PC-3 (cell line): ENCODE results near the gene PSMF1.

Experiments used
- CTCF ChIP-seq: fragments of 300-600 bp; sonication (generic); conservative IDR thresholded peaks from 2 replicates; pipeline ENCODE4 v1.5.1; 2017; ENCODE audit warnings: antibody characterized with exemption, low read depth, mild to moderate bottlenecking, low read length
- EZH2 ChIP-seq: fragments of 300-600 bp; sonication (generic); IDR thresholded peaks from one replicate; pipeline ENCODE4 v1.6.1; 2017; ENCODE audit warnings: antibody characterized with exemption, mild to moderate bottlenecking, low read length; ENCODE audit not compliant: unreplicated experiment
- EZH2phosphoT487 ChIP-seq: fragments of 300-600 bp; sonication (generic); IDR thresholded peaks from 2 replicates; pipeline ENCODE4 v1.6.1; 2018; ENCODE audit warnings: mild to moderate bottlenecking, antibody characterized with exemption, low read length, borderline replicate concordance

- TF ChIP-seq CTCF (no peak), EZH2phosphoT487 (no peak), EZH2 (no peak)
Measured at GRCh38 chr20:1173698-1174097, 55.3 kb downstream of the PSMF1 start.
